HG03342 (cell line): Measurements from ENCODE around the gene UNC50.
A peak's percentile ranks its signal among the peaks of the same experiment; 100 is the strongest.
"Not testable (repeated sequence)": the region's sequence is repeated elsewhere in the genome, so short reads cannot be mapped to it uniquely, and the experiment has no call there.

Experiments
- ATAC-seq: cut with Tn5 transposase; IDR thresholded peaks from one replicate; pipeline ENCODE4 v1.9.1; 2021; ENCODE audit warnings: mild to moderate bottlenecking, moderate library complexity; ENCODE audit not compliant: unreplicated experiment

UNC50 gene

DNA sequence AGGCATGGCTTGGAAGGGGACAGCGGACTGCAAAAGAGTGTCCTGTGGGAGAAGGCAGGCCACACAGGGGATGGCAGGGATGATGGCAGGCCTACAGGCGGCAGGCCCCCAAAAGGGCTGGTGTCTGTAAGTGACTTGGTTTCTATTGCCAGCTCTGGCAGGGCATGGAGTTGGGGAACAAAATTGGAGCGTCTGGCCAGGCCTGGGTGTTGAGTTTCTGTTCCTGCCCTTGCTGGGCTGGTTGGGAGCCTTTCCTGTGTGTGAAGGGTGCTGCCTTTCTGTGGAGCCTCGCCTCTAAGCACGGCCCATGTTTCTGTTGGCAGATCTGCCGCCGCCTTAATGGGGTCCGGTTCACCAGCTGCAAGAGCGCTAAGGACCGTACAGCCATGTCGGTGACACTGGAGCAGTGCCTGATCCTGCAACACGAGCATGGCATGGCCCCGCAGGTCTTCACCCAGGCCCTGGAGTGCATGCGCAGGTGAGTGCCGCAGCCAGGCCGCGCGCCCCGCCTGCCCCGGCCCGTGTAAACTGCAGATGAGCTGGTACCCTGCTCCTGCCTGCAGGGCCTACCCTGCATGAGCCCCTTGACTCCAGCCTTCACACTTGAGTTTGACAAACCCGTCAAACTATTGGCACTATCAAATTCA lies 31.6 kb upstream of the UNC50 start:
- ATAC-seq = no peak

- ATAC-seq = no peak
Measured at GRCh38 chr2:98577313-98577712, 31.1 kb upstream of the UNC50 start.

- no peak for ATAC-seq
Measured at GRCh38 chr2:98578231-98578630, 30.2 kb upstream of the UNC50 start.

DNA sequence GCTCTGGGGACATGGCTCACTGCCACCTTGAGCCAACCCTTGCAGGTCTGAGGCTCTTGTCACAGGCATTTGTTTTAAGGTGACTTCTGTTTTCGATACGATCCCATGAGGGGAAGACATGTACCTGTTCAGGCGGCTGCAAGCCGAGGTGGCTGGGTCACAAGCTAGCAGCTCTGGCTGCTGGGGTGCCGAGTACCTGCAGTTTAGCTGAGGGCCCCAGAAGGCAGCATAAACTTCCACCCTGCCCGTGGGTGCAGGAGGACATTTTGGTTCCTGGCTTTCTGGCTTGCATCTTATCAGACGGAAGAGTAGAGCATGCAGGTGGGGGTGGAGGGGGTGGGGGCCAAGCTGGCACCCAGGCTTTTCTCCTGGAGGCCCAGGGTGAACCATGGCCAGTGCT lies 28.5 kb upstream of the UNC50 start:
- no peak for ATAC-seq

- no peak for ATAC-seq
Measured at GRCh38 chr2:98580656-98581284, 27.6 kb upstream of the UNC50 start.

- no peak for ATAC-seq
Measured at GRCh38 chr2:98582523-98582922, 25.9 kb upstream of the UNC50 start.

DNA sequence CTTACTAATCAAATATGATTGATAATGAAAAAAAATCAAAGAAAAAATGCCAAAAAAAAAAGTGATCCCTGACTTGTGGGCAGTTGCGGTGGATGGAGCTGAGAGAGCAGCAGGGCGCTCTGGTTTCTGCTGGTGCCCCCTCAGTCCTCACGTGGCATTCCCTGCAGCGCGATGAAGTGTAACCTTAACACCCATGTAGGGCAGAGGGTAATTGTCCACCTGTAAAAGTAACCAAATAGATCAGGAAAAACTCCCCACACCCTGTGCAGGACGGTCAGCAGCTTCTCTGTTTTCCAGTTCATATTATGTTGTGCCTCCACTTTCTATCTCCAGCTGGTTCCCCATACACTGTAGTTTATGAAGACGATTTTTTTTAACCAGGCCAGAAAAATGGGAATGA lies 25.1 kb upstream of the UNC50 start:
- no peak for ATAC-seq

GRCh38 chr2:98583816-98584618 lies 24.4 kb upstream of the UNC50 start:
- no peak for ATAC-seq

- no peak for ATAC-seq
Measured at GRCh38 chr2:98585386-98585785, 23.0 kb upstream of the UNC50 start.

GRCh38 chr2:98586551-98587140 lies 21.7 kb upstream of the UNC50 start:
- no peak for ATAC-seq

GRCh38 chr2:98588880-98589431 lies 19.4 kb upstream of the UNC50 start:
- ATAC-seq = no peak

GRCh38 chr2:98589489-98589888 lies 18.9 kb upstream of the UNC50 start:
- ATAC-seq = no peak

GRCh38 chr2:98592565-98592964 lies 15.8 kb upstream of the UNC50 start:
- ATAC-seq = no peak

DNA sequence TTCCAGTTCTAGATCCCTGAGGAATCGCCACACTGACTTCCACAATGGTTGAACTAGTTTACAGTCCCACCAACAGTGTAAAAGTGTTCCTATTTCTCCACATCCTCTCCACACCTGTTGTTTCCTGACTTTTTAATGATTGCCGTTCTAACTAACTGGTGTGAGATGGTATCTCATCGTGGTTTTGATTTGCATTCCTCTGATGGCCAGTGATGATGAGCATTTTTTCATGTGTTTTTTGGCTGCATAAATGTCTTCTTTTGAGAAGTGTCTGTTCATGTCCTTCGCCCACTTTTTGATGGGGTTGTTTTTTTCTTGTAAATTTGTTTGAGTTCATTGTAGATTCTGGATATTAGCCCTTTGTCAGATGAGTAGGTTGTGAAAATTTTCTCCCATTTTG lies 13.7 kb upstream of the UNC50 start:
- not testable (repeated sequence) for ATAC-seq

- no peak for ATAC-seq
Measured at GRCh38 chr2:98598781-98599428, 9.5 kb upstream of the UNC50 start.

- peak; percentile 79 for ATAC-seq
Measured at GRCh38 chr2:98601532-98602132, 6.8 kb upstream of the UNC50 start.

DNA sequence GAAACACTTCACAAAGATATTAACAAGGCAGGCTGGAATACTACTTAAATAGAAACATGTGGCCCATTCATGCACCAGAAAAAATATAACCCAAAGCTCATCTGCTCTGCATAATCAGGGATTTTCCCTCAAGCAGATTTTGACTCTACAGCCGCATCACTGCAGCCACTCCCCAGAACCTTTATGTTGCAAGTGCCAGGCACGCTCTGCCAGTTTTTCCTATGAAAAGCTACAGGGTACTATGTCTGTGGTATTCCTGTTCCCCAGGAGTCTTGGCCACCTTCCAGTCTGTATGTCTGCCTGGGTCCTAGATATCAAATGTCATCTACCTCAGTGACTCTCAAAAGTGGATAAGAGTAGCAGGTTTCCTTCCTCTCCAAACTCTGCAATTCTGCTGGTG lies 3.8 kb upstream of the UNC50 start:
- ATAC-seq = no peak

GRCh38 chr2:98605076-98605475 lies 3.3 kb upstream of the UNC50 start:
- ATAC-seq = no peak

GRCh38 chr2:98606431-98606830 lies 2.0 kb upstream of the UNC50 start:
- no peak for ATAC-seq

GRCh38 chr2:98607104-98607503 lies 1.3 kb upstream of the UNC50 start:
- ATAC-seq = no peak

GRCh38 chr2:98607741-98608115 lies 661 bp upstream of the UNC50 start:
- no peak for ATAC-seq
